SK-N-SH treated with all-trans-retinoic acid at 6 μM for 48 hours (cell line): ENCODE results near the gene STARD13.
"Not testable (repeated sequence)": the region's sequence is repeated elsewhere in the genome, so short reads cannot be mapped to it uniquely, and the experiment has no call there.

Source experiments
- ATAC-seq: fragments of 200-7000 bp; cut with Tn5 transposase; 3 replicates; pipeline ENCODE4 v1.9.1; 2020; ENCODE audit warnings: mild to moderate bottlenecking, moderate library complexity
- ARNTL ChIP-seq: fragments of 450-650 bp; formaldehyde crosslinking; IDR thresholded peaks from 2 replicates; pipeline ENCODE4 v1.5.0; 2020; ENCODE audit warnings: low read depth, mild to moderate bottlenecking, moderate library complexity, borderline replicate concordance
- BACH2 ChIP-seq: fragments of 250-450 bp; sonication (Bioruptor Pico); IDR thresholded peaks from 2 replicates; pipeline ENCODE4 v1.9.0; 2021; ENCODE audit warnings: mild to moderate bottlenecking, borderline replicate concordance
- CSDC2 ChIP-seq: fragments of 250-450 bp; sonication (Bioruptor Pico); IDR thresholded peaks from 2 replicates; pipeline ENCODE4 v1.5.0; 2020; ENCODE audit warnings: mild to moderate bottlenecking, moderate library complexity
- ESRRG ChIP-seq: fragments of 250-450 bp; sonication (Bioruptor Pico); IDR thresholded peaks from 2 replicates; pipeline ENCODE4 v1.6.1; 2021; ENCODE audit warnings: mild to moderate bottlenecking
- GLIS3 ChIP-seq: fragments of 250-450 bp; sonication (Bioruptor Pico); IDR thresholded peaks from 2 replicates; pipeline ENCODE4 v1.5.0; 2020; ENCODE audit warnings: mild to moderate bottlenecking, moderate library complexity
- ISL1 ChIP-seq: fragments of 250-450 bp; sonication (Bioruptor Pico); IDR thresholded peaks from 2 replicates; pipeline ENCODE4 v2.1.2; 2022; ENCODE audit warnings: mild to moderate bottlenecking, moderate library complexity
- OSR1 ChIP-seq: fragments of 250-450 bp; sonication (Bioruptor Pico); IDR thresholded peaks from 2 replicates; pipeline ENCODE4 v1.8.0; 2022; ENCODE audit warnings: moderate library complexity, mild to moderate bottlenecking, inconsistent platforms
- PPARA ChIP-seq: fragments of 250-450 bp; sonication (Bioruptor Pico); IDR thresholded peaks from 2 replicates; pipeline ENCODE4 v1.5.0; 2020; ENCODE audit warnings: mild to moderate bottlenecking, borderline replicate concordance
- RARB ChIP-seq: fragments of 250-450 bp; sonication (Bioruptor Pico); IDR thresholded peaks from 2 replicates; pipeline ENCODE4 v1.8.0; 2021; ENCODE audit warnings: mild to moderate bottlenecking, moderate library complexity
- SNAI2 ChIP-seq: fragments of 250-450 bp; sonication (Bioruptor Pico); IDR thresholded peaks from 2 replicates; pipeline ENCODE4 v1.5.0; 2020; ENCODE audit warnings: mild to moderate bottlenecking, moderate library complexity
- TCF4 ChIP-seq: fragments of 250-450 bp; sonication (Bioruptor Pico); IDR thresholded peaks from 2 replicates; pipeline ENCODE4 v1.8.0; 2021; ENCODE audit warnings: mild to moderate bottlenecking, moderate library complexity, borderline replicate concordance
- TOX ChIP-seq: fragments of 250-450 bp; sonication (Bioruptor Pico); IDR thresholded peaks from 2 replicates; pipeline ENCODE4 v1.8.0; 2021; ENCODE audit warnings: mild to moderate bottlenecking, moderate library complexity, borderline replicate concordance
- ZC3H10 ChIP-seq: fragments of 250-450 bp; sonication (Bioruptor Pico); IDR thresholded peaks from 2 replicates; pipeline ENCODE4 v1.5.1; 2021; ENCODE audit warnings: mild to moderate bottlenecking, moderate library complexity
- ZFP3 ChIP-seq: fragments of 250-450 bp; sonication (Bioruptor Pico); IDR thresholded peaks from 2 replicates; pipeline ENCODE4 v1.5.0; 2020; ENCODE audit warnings: mild to moderate bottlenecking, moderate library complexity
- ZFP30 ChIP-seq: fragments of 450-650 bp; formaldehyde crosslinking; IDR thresholded peaks from 2 replicates; pipeline ENCODE4 v1.5.0; 2022; ENCODE audit warnings: mild to moderate bottlenecking, moderate library complexity
- ZNF565 ChIP-seq: fragments of 450-650 bp; formaldehyde crosslinking; conservative IDR thresholded peaks from 2 replicates; pipeline ENCODE4 v1.5.0; 2020; ENCODE audit warnings: low read depth, mild to moderate bottlenecking, moderate library complexity
- ZNF70 ChIP-seq: fragments of 450-650 bp; formaldehyde crosslinking; IDR thresholded peaks from 2 replicates; pipeline ENCODE4 v1.5.0; 2020; ENCODE audit warnings: mild to moderate bottlenecking, moderate library complexity
- ZNF8 ChIP-seq: fragments of 450-650 bp; formaldehyde crosslinking; IDR thresholded peaks from 2 replicates; pipeline ENCODE4 v1.5.0; 2020; ENCODE audit warnings: mild to moderate bottlenecking, moderate library complexity
- TF ChIP-seq, protein P1 (sequence below): fragments of 250-450 bp; sonication (Bioruptor Pico); IDR thresholded peaks from 2 replicates; pipeline ENCODE4 v1.8.0; 2021; ENCODE audit warnings: low read depth, mild to moderate bottlenecking, moderate library complexity, borderline replicate concordance
- TF ChIP-seq, protein P2 (sequence below): fragments of 250-450 bp; sonication (Bioruptor Pico); IDR thresholded peaks from 2 replicates; pipeline ENCODE4 v1.5.0; 2020; ENCODE audit warnings: mild to moderate bottlenecking, moderate library complexity
- TF ChIP-seq, protein P3 (sequence below): fragments of 250-450 bp; sonication (Bioruptor Pico); IDR thresholded peaks from 2 replicates; pipeline ENCODE4 v1.5.1; 2020; ENCODE audit warnings: low read depth, mild to moderate bottlenecking, moderate library complexity
- TF ChIP-seq, protein P4 (sequence below): fragments of 250-450 bp; sonication (Bioruptor Pico); IDR thresholded peaks from 2 replicates; pipeline ENCODE4 v1.5.1; 2021; ENCODE audit warnings: mild to moderate bottlenecking, moderate library complexity

Gene STARD13

DNA sequence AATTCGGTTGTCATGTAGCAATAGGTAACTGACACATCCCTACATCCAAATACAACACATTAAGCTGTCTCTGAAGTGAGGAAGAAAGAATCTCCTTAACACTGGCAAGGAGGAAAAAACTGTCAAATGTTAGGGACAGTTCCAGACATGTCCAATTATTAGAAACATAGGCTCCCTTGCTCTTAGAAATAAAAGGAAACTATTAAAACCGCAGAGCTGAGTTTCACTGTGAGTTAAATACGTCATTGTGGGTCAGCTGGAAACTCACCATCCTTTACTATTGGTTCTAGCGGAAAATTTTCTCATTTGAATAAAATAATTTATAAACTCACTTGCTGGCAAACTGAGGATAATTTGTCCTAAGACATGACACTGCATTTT lies 40.7 kb downstream of the STARD13 start (continued):
- TF ChIP-seq, protein P1, sequence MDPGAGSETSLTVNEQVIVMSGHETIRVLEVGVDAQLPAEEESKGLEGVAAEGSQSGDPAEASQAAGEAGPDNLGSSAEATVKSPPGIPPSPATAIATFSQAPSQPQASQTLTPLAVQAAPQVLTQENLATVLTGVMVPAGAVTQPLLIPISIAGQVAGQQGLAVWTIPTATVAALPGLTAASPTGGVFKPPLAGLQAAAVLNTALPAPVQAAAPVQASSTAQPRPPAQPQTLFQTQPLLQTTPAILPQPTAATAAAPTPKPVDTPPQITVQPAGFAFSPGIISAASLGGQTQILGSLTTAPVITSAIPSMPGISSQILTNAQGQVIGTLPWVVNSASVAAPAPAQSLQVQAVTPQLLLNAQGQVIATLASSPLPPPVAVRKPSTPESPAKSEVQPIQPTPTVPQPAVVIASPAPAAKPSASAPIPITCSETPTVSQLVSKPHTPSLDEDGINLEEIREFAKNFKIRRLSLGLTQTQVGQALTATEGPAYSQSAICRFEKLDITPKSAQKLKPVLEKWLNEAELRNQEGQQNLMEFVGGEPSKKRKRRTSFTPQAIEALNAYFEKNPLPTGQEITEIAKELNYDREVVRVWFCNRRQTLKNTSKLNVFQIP (CRISPR knock-in tag), result no peak
- TF ChIP-seq ARNTL (CRISPR knock-in tag), result no peak
- TF ChIP-seq ZFP3, result no peak
- TF ChIP-seq ZNF8 (CRISPR knock-in tag), result no peak
- no peak for TF ChIP-seq ZNF70 (CRISPR knock-in tag)
- TF ChIP-seq ZC3H10 (CRISPR knock-in tag), result no peak

DNA sequence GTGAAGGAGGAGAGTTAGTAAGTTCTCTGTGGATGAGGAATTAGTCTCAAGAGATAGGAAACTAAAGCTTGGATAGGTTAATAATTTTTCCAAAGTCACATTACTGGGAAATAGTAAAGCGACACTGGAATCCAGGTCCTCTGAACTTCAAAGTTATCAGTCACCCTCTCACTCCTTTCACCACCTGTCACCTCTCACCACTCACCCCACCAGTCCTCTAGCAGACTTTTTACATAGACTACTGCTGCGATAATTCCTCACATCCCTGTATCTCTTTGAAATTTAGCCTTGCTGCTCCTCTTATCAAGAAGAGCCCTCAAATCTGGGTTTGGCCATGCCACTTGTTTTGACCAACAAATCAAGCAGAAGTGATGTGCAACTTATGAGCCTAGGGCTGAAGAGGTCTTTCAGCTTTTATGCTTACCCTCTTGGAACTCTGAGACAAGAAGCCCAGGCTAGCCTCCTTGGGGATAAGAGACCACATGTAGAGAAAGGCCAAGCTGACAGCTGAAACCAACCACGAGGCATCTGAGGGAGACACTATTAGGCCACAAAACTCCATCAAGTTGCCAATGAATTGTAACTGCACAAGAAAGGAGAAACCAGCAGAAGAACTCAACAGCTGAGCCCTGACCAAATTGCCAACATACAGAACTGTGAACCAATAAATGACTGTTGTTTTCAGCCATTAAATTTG lies 41.2 kb downstream of the STARD13 start:
- TF ChIP-seq ZFP30 (CRISPR knock-in tag) (no peak), GLIS3 (CRISPR knock-in tag) (no peak), OSR1 (CRISPR knock-in tag) (no peak), ZNF70 (CRISPR knock-in tag) (no peak), PPARA (no peak), RARB (CRISPR knock-in tag) (no peak), ZC3H10 (CRISPR knock-in tag) (no peak), BACH2 (CRISPR knock-in tag) (no peak), TCF4 (CRISPR knock-in tag) (no peak), SNAI2 (CRISPR knock-in tag) (no peak), ISL1 (CRISPR knock-in tag) (no peak), TOX (CRISPR knock-in tag) (no peak), ZNF565 (CRISPR knock-in tag) (no peak), ZFP3 (no peak), ESRRG (CRISPR knock-in tag) (no peak)
- TF ChIP-seq, protein P2, sequence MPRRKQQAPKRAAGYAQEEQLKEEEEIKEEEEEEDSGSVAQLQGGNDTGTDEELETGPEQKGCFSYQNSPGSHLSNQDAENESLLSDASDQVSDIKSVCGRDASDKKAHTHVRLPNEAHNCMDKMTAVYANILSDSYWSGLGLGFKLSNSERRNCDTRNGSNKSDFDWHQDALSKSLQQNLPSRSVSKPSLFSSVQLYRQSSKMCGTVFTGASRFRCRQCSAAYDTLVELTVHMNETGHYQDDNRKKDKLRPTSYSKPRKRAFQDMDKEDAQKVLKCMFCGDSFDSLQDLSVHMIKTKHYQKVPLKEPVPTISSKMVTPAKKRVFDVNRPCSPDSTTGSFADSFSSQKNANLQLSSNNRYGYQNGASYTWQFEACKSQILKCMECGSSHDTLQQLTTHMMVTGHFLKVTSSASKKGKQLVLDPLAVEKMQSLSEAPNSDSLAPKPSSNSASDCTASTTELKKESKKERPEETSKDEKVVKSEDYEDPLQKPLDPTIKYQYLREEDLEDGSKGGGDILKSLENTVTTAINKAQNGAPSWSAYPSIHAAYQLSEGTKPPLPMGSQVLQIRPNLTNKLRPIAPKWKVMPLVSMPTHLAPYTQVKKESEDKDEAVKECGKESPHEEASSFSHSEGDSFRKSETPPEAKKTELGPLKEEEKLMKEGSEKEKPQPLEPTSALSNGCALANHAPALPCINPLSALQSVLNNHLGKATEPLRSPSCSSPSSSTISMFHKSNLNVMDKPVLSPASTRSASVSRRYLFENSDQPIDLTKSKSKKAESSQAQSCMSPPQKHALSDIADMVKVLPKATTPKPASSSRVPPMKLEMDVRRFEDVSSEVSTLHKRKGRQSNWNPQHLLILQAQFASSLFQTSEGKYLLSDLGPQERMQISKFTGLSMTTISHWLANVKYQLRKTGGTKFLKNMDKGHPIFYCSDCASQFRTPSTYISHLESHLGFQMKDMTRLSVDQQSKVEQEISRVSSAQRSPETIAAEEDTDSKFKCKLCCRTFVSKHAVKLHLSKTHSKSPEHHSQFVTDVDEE (CRISPR knock-in tag), result no peak
- TF ChIP-seq, protein P1 (CRISPR knock-in tag), result no peak
- TF ChIP-seq, protein P3, sequence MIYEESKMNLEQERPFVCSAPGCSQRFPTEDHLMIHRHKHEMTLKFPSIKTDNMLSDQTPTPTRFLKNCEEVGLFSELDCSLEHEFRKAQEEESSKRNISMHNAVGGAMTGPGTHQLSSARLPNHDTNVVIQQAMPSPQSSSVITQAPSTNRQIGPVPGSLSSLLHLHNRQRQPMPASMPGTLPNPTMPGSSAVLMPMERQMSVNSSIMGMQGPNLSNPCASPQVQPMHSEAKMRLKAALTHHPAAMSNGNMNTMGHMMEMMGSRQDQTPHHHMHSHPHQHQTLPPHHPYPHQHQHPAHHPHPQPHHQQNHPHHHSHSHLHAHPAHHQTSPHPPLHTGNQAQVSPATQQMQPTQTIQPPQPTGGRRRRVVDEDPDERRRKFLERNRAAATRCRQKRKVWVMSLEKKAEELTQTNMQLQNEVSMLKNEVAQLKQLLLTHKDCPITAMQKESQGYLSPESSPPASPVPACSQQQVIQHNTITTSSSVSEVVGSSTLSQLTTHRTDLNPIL (CRISPR knock-in tag), result no peak
- TF ChIP-seq, protein P4, sequence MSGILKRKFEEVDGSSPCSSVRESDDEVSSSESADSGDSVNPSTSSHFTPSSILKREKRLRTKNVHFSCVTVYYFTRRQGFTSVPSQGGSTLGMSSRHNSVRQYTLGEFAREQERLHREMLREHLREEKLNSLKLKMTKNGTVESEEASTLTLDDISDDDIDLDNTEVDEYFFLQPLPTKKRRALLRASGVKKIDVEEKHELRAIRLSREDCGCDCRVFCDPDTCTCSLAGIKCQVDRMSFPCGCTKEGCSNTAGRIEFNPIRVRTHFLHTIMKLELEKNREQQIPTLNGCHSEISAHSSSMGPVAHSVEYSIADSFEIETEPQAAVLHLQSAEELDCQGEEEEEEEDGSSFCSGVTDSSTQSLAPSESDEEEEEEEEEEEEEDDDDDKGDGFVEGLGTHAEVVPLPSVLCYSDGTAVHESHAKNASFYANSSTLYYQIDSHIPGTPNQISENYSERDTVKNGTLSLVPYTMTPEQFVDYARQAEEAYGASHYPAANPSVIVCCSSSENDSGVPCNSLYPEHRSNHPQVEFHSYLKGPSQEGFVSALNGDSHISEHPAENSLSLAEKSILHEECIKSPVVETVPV (CRISPR knock-in tag), result no peak
- no peak for ATAC-seq

DNA sequence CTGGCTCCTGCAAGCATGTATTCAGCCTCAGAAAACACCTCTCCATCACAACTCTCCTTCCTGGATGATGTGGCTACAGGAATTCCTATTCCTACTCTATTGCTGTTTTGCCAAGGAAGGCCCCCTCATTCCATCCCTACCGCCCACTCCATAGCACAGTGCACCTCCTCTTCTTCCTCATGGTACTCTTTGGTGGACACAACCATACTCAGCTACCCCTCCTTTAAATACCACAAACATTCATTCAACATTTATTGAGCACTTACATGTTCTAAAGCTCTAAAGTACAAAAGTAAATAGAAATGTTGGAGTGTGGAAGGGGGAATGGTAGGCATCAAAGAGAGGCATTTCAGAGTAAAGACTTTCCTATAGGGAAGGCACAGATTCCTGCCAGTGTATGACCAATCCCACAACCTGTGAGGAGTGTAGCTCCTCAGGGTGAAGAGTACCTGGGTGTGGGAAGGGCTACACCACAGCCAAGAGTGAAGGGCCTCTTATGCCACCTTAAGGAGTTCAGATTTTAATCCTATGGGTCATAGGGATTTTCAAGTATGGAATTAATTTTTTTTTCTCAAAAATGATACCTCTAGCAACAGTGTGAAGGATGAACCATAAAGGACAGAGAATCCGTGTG lies 42.5 kb downstream of the STARD13 start:
- no peak for ATAC-seq
- TF ChIP-seq ESRRG (CRISPR knock-in tag) (no peak), TCF4 (CRISPR knock-in tag) (no peak), CSDC2 (no peak)

DNA sequence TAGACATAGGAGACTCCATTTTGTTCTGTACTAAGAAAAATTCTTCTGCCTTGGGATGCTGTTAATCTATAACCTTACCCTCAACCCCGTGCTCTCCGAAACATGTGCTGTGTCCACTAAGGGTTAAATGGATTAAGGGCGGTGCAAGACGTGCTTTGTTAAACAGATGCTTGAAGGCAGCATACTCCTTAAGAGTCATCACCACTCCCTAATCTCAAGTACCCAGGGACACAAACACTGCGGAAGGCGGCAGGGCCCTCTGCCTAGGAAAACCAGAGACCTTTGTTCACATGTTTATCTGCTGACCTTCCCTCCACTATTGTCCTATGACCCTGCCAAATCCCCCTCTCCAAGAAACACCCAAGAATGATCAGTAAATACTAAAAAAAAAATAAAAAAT lies 43.2 kb downstream of the STARD13 start:
- ATAC-seq, result not testable (repeated sequence)
